ENCODE measurements around the gene GNPTAB. TPM values are rescaled to one million over a fixed set of nuclear protein-coding genes. Genes with fewer than 3 reads are reported as not detected.
"Not testable (repeated sequence)": the region's sequence is repeated elsewhere in the genome, so short reads cannot be mapped to it uniquely, and the experiment has no call there.

Gene GNPTAB
- polyA plus RNA-seq, 4 donors: 29.1 to 38.5 (median 36.8) TPM

GRCh38 chr12:101854747-101855146, 24.0 kb upstream of the GNPTAB start:
- DNase-seq (ENCODE audit: low read depth in 4 of 4, low spot score in 3 of 4): no peak

- DNase-seq (ENCODE audit: low read depth in 4 of 4, low spot score in 3 of 4): no peak
Measured at GRCh38 chr12:101852998-101853397, 22.2 kb upstream of the GNPTAB start.

- DNase-seq (ENCODE audit: low read depth in 4 of 4, low spot score in 3 of 4): no peak
Measured at GRCh38 chr12:101850199-101850598, 19.4 kb upstream of the GNPTAB start.

- DNase-seq (ENCODE audit: low read depth in 4 of 4, low spot score in 3 of 4): no peak
Measured at GRCh38 chr12:101847325-101847724, 16.6 kb upstream of the GNPTAB start.

GRCh38 chr12:101845137-101845711, 14.5 kb upstream of the GNPTAB start:
- DNase-seq (ENCODE audit: low read depth in 4 of 4, low spot score in 3 of 4): no peak

- DNase-seq (ENCODE audit: low read depth in 4 of 4, low spot score in 3 of 4): no peak
Measured at GRCh38 chr12:101841069-101841468, 10.3 kb upstream of the GNPTAB start.

- no peak for DNase-seq (ENCODE audit: low read depth in 4 of 4, low spot score in 3 of 4)
Measured at GRCh38 chr12:101839324-101840283, 8.8 kb upstream of the GNPTAB start.

GRCh38 chr12:101838628-101839323, 8.0 kb upstream of the GNPTAB start:
- no peak for DNase-seq (ENCODE audit: low read depth in 4 of 4, low spot score in 3 of 4)

- no peak for DNase-seq (ENCODE audit: low read depth in 4 of 4, low spot score in 3 of 4)
Measured at GRCh38 chr12:101832030-101832429, 1.3 kb upstream of the GNPTAB start.

- no peak for DNase-seq (ENCODE audit: low read depth in 4 of 4, low spot score in 3 of 4)
Measured at GRCh38 chr12:101829639-101830366, 956 bp downstream of the GNPTAB start.

- DNase-seq (ENCODE audit: low read depth in 4 of 4, low spot score in 3 of 4): no peak
Measured at GRCh38 chr12:101828463-101829196, 2.1 kb downstream of the GNPTAB start.

- no peak for DNase-seq (ENCODE audit: low read depth in 4 of 4, low spot score in 3 of 4)
Measured at GRCh38 chr12:101826766-101827368, 3.9 kb downstream of the GNPTAB start.

GRCh38 chr12:101824831-101825230, 5.9 kb downstream of the GNPTAB start:
- no peak for DNase-seq (ENCODE audit: low read depth in 4 of 4, low spot score in 3 of 4)

GRCh38 chr12:101823891-101824290, 6.9 kb downstream of the GNPTAB start:
- DNase-seq (ENCODE audit: low read depth in 4 of 4, low spot score in 3 of 4): no peak

- no peak for DNase-seq (ENCODE audit: low read depth in 4 of 4, low spot score in 3 of 4)
Measured at GRCh38 chr12:101823039-101823438, 7.7 kb downstream of the GNPTAB start.

- DNase-seq (ENCODE audit: low read depth in 4 of 4, low spot score in 3 of 4): no peak
Measured at GRCh38 chr12:101819467-101819866, 11.3 kb downstream of the GNPTAB start.

GRCh38 chr12:101818689-101819088, 12.1 kb downstream of the GNPTAB start:
- not testable (repeated sequence) for DNase-seq (ENCODE audit: low read depth in 4 of 4, low spot score in 3 of 4)

- no peak for DNase-seq (ENCODE audit: low read depth in 4 of 4, low spot score in 3 of 4)
Measured at GRCh38 chr12:101813117-101813516, 17.6 kb downstream of the GNPTAB start.

GRCh38 chr12:101812716-101813115, 18.0 kb downstream of the GNPTAB start:
- DNase-seq (ENCODE audit: low read depth in 4 of 4, low spot score in 3 of 4): not testable (repeated sequence)

GRCh38 chr12:101811342-101811741, 19.4 kb downstream of the GNPTAB start:
- not testable (repeated sequence) for DNase-seq (ENCODE audit: low read depth in 4 of 4, low spot score in 3 of 4)
